NCI-H2196 treated with DMSO at 0.1 percent for 48 hours (cell line): ENCODE measurements around the gene GPRC5B.

Experiments
- DNase-seq: peaks from one replicate; lab custom pipeline; 2025; ENCODE audit not compliant: unreplicated experiment; lab: John Stamatoyannopoulos, UW

GPRC5B gene, protein sequence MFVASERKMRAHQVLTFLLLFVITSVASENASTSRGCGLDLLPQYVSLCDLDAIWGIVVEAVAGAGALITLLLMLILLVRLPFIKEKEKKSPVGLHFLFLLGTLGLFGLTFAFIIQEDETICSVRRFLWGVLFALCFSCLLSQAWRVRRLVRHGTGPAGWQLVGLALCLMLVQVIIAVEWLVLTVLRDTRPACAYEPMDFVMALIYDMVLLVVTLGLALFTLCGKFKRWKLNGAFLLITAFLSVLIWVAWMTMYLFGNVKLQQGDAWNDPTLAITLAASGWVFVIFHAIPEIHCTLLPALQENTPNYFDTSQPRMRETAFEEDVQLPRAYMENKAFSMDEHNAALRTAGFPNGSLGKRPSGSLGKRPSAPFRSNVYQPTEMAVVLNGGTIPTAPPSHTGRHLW

GRCh38 chr16:19884611-19885450 lies at the start of gene GPRC5B:
GPRC5B (minus strand) TSS chr16:19884848; CDS start chr16:19872845, 12,003 bp downstream.
- DNase-seq, result no peak

DNA sequence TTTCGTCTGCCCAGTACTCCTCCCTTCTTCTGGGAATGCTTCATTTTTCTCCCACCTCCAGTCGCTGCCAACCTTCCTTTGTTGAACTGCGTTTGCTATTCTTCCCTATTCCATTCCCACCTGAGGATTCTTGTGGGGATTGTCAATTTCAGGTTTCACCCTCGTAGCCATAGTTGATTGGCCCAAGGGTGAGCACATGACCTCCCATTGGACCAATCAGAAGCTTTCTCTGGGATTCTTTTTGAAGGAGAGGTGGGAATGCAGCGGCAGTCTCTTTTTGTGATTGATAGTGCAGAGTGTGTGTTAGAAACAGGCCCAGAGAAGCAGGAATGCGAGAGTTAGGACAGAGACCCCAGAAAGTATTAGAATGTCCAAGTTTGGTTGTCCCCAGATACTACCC lies 49.1 kb upstream of the GPRC5B start:
- no peak for DNase-seq

GRCh38 chr16:19929062-19929511 lies 44.4 kb upstream of the GPRC5B start:
- no peak for DNase-seq

GRCh38 chr16:19928432-19928831 lies 43.8 kb upstream of the GPRC5B start:
- no peak for DNase-seq

- DNase-seq, result no peak
These were observed 42.1 kb upstream of the GPRC5B start for GRCh38 chr16:19926449-19927390.

DNA sequence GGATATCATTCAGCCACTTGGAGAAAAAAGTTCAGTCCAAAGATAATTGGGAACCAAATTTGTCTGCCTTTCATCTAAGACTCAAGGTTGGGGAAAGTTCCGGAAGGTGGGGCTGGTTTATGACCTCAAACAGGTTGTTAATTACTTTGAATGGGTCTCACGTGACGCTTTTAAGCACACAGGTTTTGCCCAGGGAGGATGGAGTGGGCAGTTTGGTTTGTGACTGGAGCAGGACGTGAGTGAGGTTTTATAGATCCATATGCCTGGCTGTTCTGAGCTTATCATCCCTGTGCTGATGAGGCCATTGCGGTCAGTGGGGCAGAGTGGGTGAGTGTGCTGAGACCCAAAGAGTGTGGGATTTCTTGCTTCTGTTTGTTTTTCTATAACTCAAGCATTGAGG lies 38.7 kb upstream of the GPRC5B start:
- no peak for DNase-seq

- DNase-seq, result no peak
These were observed 34.5 kb upstream of the GPRC5B start for GRCh38 chr16:19919142-19919541.

DNA sequence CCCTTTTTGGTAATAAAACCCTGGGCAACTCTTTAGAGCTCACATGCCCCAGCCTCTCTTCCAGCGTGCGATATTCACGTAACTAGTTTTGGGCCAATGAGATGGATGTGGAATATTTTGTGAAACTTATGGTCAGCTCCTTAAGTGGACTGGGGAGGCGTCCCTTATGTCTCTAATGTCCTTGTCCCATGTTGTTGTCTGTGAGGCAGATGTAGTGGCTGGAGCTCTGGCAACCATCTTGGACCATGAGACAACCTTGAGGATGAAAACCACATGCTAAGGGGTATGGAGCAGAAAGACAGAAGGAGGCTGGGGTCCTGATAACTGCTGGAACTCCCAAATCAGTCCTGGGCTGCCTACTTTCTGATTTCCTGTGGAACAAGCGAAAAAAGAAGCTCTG lies 31.4 kb upstream of the GPRC5B start:
- no peak for DNase-seq

DNA sequence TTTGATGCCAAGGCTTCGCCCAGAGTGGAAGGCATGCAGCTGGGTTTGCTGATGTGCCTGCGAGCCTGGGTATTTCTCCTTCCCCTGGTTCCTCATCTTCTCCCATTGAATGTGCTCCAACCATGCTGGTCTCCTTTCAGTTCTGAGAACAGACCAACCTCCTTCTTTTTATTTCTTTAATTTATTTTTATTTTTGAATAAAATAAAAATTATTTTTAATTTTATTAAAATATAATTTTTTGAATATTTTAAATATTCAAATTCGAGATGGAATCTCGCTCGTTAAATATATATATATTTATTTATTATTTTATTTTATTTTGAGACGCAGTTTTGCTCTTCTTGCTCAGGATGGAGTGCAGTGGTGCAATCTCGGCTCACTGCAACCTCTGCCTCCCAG lies 30.2 kb upstream of the GPRC5B start:
- DNase-seq, result no peak

DNA sequence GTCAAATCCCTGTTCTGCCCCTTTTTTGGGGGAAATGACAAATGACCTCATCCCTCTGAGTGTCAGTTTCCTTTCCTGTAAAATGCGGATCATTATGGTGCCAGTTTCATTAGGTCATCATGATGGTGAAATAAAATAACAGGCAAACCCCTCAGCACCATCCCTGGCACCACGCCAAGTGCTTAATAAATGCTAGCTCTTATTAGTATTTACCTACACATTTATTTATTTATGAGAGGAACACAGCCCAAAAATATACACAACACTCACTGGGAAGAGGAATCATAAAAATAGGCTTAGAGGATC lies 28.6 kb upstream of the GPRC5B start:
- DNase-seq, result peak; percentile 49

- DNase-seq, result peak; percentile 18
These were observed 28.0 kb upstream of the GPRC5B start for GRCh38 chr16:19912455-19913339.

GRCh38 chr16:19911747-19912454 lies 27.3 kb upstream of the GPRC5B start:
- no peak for DNase-seq

DNA sequence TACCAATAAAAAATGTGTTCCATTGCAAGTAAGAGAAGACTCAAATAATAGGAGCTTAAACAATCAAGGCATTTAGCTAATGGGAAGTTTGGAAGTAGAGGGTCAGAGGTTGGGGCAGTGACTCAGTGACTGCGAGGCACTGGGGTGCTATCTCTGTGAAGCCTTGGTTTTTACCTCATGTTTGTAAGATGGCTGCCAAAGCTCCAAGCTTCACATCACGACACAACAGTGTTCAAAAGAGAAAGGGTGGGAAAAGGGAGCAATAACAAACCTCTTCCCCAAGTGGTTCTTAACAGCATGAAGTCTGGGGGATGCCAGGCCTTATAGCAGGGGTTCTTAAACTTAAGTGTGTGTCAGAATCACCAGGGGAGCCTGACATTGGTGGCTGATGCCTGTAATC lies 26.6 kb upstream of the GPRC5B start:
- DNase-seq, result no peak

- DNase-seq, result no peak
These were observed 25.2 kb upstream of the GPRC5B start for GRCh38 chr16:19909750-19910322.

DNA sequence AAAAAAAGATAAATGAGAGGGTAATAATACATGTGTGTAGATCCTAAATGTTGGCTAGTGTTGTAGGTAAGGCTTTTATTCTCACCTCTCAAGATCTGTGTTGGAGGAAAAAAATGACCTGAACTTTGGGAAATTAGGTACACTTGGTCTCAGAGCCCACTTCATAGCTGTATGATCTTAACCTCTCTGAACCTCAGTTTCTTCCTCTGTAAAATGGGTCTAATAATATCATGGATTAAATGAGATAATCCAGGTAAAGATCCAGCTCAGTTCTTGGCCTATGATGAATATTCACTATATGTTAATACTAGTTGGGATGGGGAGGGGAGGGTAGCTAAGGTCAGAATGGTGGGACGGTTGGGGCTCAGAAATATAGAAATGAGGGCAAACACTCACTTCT lies 24.3 kb upstream of the GPRC5B start:
- DNase-seq, result no peak

DNA sequence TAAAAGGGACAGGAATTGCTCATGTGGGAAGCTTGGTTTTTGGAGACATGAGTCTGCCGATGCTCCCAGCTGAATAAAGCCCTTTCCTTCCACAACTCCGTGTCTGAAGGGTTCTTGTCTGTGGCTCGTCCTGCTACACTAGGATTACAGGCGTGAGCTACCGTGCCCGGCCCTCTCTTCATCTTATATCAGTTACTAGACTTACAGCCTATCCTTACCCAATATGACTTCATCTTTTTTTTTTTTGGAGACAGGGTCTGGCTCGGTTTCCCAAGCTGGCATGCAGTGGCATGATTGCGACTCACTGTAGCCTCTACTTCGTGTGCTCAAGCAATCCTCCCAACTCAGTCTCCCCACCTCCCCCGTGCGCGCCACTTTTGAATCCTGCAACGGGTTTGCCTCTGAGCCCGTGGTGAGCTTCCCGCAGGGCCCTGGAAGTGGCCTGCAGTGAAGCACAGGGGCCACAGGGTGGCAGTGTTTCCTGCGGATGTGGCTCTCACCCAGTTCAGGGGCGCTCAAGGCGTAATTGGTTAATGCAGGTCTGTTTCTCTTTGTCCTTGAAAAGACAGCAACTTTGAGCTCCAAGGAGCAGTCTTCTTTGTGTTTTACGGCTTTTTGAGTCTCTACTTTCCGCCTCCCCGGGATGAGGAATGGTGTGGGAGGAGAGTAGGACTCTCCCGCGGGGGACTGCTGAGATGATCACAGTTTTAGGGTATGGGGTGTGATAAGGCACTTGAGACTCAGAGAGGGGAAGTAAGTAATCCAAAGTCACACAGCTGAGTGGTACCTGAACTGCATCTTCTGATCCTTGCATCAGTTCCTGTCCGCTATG lies 22.7 kb upstream of the GPRC5B start:
- peak; percentile 74 for DNase-seq

GRCh38 chr16:19901164-19901563 lies 16.5 kb upstream of the GPRC5B start:
- DNase-seq, result no peak

DNA sequence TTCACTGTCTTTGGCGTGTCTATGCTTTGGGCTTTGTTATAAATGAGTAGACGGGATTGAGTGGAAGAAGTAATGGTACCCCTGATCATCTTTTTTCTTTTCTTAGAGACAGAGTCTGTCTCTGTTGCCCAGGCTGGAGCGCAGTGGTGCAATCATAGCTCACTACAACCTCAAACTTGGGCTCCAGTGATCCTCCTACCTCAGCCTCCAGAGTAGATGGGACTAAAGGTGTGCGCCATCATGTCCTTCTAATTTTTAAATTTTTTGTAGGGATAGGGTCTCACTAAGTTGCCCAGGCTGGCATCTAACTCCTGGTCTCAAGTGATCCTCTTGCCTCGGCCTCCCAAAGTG lies 14.9 kb upstream of the GPRC5B start:
- DNase-seq, result no peak
